ENCODE measurements around the gene AP2A2. TPM values are rescaled to one million over a fixed set of nuclear protein-coding genes. Genes with fewer than 3 reads are reported as not detected.

Gene AP2A2
- total RNA-seq, 4 donors from 2014 or later: 49.5 to 82.6 (median 72.2) TPM

GRCh38 chr11:921921-922678 is 3.6 kb upstream of the AP2A2 start:
- intact Hi-C loops (cut with DNase I): no loop called here
- H3K27me3 ChIP-seq: no peaks in the 10 kb centered on the region
- no peak overlapping the region for H3K27ac ChIP-seq (replicated peaks in 1 of 4)
- no peak overlapping the region for H3K4me3 ChIP-seq
- TF ChIP-seq CTCF (IDR thresholded peaks at IDR 0.05): no peak
- TF ChIP-seq POLR2AphosphoS5 (IDR thresholded peaks at IDR 0.05): no peak
- no peak for TF ChIP-seq EP300 (IDR thresholded peaks at IDR 0.05)
- no peak for TF ChIP-seq POLR2A (IDR thresholded peaks at IDR 0.05; ENCODE audit: low read depth)
- H3K9me3 ChIP-seq: no peaks in the 10 kb centered on the region
- H3K4me1 ChIP-seq: peaks cover 13 to 34% (median 30%) of the 10 kb centered on the region in 4 donors
- no peak for DNase-seq (ENCODE audit: extremely low spot score)
- peaks cover 0 to 2% (median under 1%) of the 10 kb centered on the region in 4 donors for H3K36me3 ChIP-seq
- WGBS: 81% methylated on average over 10 of the region's 15 CpGs

- 86% methylated on average over 16 of the region's 19 CpGs for WGBS
- no peak for TF ChIP-seq POLR2A (IDR thresholded peaks at IDR 0.05; ENCODE audit: low read depth)
- no peak for TF ChIP-seq POLR2AphosphoS5 (IDR thresholded peaks at IDR 0.05)
- TF ChIP-seq CTCF (IDR thresholded peaks at IDR 0.05): no peak
- no peak for TF ChIP-seq EP300 (IDR thresholded peaks at IDR 0.05)
- H3K4me3 ChIP-seq: no peak overlapping the region
- peak overlapping the region; percentile 90 to 99 (median 97) for H3K27ac ChIP-seq (replicated peaks in 1 of 4)
- intact Hi-C loops (cut with DNase I): no loop called here
- H3K4me1 ChIP-seq: peaks cover 20 to 51% (median 46%) of the 10 kb centered on the region in 4 donors
- H3K36me3 ChIP-seq: peaks cover 0 to 13% (median 4%) of the 10 kb centered on the region in 4 donors
- DNase-seq (ENCODE audit: extremely low spot score): no peak
- no peaks in the 10 kb centered on the region for H3K9me3 ChIP-seq
- no peaks in the 10 kb centered on the region for H3K27me3 ChIP-seq
These were observed 1.8 kb upstream of the AP2A2 start for GRCh38 chr11:923691-924405.

GRCh38 chr11:924406-925157 is 1.1 kb upstream of the AP2A2 start:
- peak overlapping the region; percentile 90 to 99 (median 97) for H3K27ac ChIP-seq (replicated peaks in 1 of 4)
- intact Hi-C loops (cut with DNase I): no loop called here
- no peaks in the 10 kb centered on the region for H3K27me3 ChIP-seq
- peaks cover 25 to 51% (median 47%) of the 10 kb centered on the region in 4 donors for H3K4me1 ChIP-seq
- WGBS: 62% methylated on average over 9 of the region's 18 CpGs
- no peak for TF ChIP-seq CTCF (IDR thresholded peaks at IDR 0.05)
- no peak for TF ChIP-seq POLR2AphosphoS5 (IDR thresholded peaks at IDR 0.05)
- no peak for TF ChIP-seq POLR2A (IDR thresholded peaks at IDR 0.05; ENCODE audit: low read depth)
- TF ChIP-seq EP300 (IDR thresholded peaks at IDR 0.05): no peak
- H3K9me3 ChIP-seq: no peaks in the 10 kb centered on the region
- peak overlapping the region in 3 of 4 donors; percentile 71 to 93 (median 87) for H3K4me3 ChIP-seq
- no peak for DNase-seq (ENCODE audit: extremely low spot score)
- H3K36me3 ChIP-seq: peaks cover 0 to 13% (median 7%) of the 10 kb centered on the region in 4 donors

- H3K36me3 ChIP-seq: peaks cover 0 to 13% (median 7%) of the 10 kb centered on the region in 4 donors
- peaks cover 27 to 53% (median 51%) of the 10 kb centered on the region in 4 donors for H3K4me1 ChIP-seq
- no peak for TF ChIP-seq CTCF (IDR thresholded peaks at IDR 0.05)
- TF ChIP-seq EP300 (IDR thresholded peaks at IDR 0.05): no peak
- TF ChIP-seq POLR2A (IDR thresholded peaks at IDR 0.05; ENCODE audit: low read depth): no peak
- no peak for TF ChIP-seq POLR2AphosphoS5 (IDR thresholded peaks at IDR 0.05)
- DNase-seq (ENCODE audit: extremely low spot score): no peak
- intact Hi-C loops (cut with DNase I): no loop called here
- WGBS: 58% methylated on average over 8 of the region's 28 CpGs
- H3K4me3 ChIP-seq: peak overlapping the region; percentile 71 to 98 (median 90)
- H3K27me3 ChIP-seq: no peaks in the 10 kb centered on the region
- peak overlapping the region; percentile 90 to 99 (median 97) for H3K27ac ChIP-seq (replicated peaks in 1 of 4)
- no peaks in the 10 kb centered on the region for H3K9me3 ChIP-seq
These were observed 543 bp upstream of the AP2A2 start for GRCh38 chr11:925158-925495.
